Measurements from ENCODE around the gene AFF3.
A peak's percentile ranks its signal among the peaks of the same experiment; 100 is the strongest.

AFF3 gene

GRCh38 chr2:99709229-99709628 is 433.2 kb downstream of the AFF3 start:
- no peak for DNase-seq (ENCODE audit: low spot score)

- no peak for DNase-seq (ENCODE audit: low spot score)
Measured at GRCh38 chr2:99708231-99708630, 434.2 kb downstream of the AFF3 start.

- DNase-seq (ENCODE audit: low spot score) = no peak
Measured at GRCh38 chr2:99707592-99707991, 434.8 kb downstream of the AFF3 start.

- no peak for DNase-seq (ENCODE audit: low spot score)
Measured at GRCh38 chr2:99706735-99707134, 435.7 kb downstream of the AFF3 start.

- no peak for DNase-seq (ENCODE audit: low spot score)
Measured at GRCh38 chr2:99701503-99701902, 440.9 kb downstream of the AFF3 start.

GRCh38 chr2:99700482-99701398 is 441.6 kb downstream of the AFF3 start:
- peak; percentile 10 for DNase-seq (ENCODE audit: low spot score)

- no peak for DNase-seq (ENCODE audit: low spot score)
Measured at GRCh38 chr2:99698896-99699295, 443.5 kb downstream of the AFF3 start.

- no peak for DNase-seq (ENCODE audit: low spot score)
Measured at GRCh38 chr2:99697811-99698568, 444.4 kb downstream of the AFF3 start.

GRCh38 chr2:99695944-99696253 is 446.5 kb downstream of the AFF3 start:
- no peak for DNase-seq (ENCODE audit: low spot score)

GRCh38 chr2:99695130-99695943 is 447.1 kb downstream of the AFF3 start:
- DNase-seq (ENCODE audit: low spot score) = no peak

GRCh38 chr2:99694331-99694730 is 448.1 kb downstream of the AFF3 start:
- DNase-seq (ENCODE audit: low spot score) = no peak

- DNase-seq (ENCODE audit: low spot score) = no peak
Measured at GRCh38 chr2:99692785-99693184, 449.6 kb downstream of the AFF3 start.

GRCh38 chr2:99691926-99692325 is 450.5 kb downstream of the AFF3 start:
- no peak for DNase-seq (ENCODE audit: low spot score)

GRCh38 chr2:99689145-99689742 is 453.1 kb downstream of the AFF3 start:
- DNase-seq (ENCODE audit: low spot score) = no peak

- DNase-seq (ENCODE audit: low spot score) = no peak
Measured at GRCh38 chr2:99688699-99689098, 453.7 kb downstream of the AFF3 start.

GRCh38 chr2:99682275-99683060 is 459.9 kb downstream of the AFF3 start:
- DNase-seq (ENCODE audit: low spot score) = peak; percentile 24

- no peak for DNase-seq (ENCODE audit: low spot score)
Measured at GRCh38 chr2:99680946-99681345, 461.4 kb downstream of the AFF3 start.

GRCh38 chr2:99679518-99679917 is 462.9 kb downstream of the AFF3 start:
- DNase-seq (ENCODE audit: low spot score) = no peak

GRCh38 chr2:99678625-99679024 is 463.8 kb downstream of the AFF3 start:
- no peak for DNase-seq (ENCODE audit: low spot score)

- no peak for DNase-seq (ENCODE audit: low spot score)
Measured at GRCh38 chr2:99677814-99678213, 464.6 kb downstream of the AFF3 start.

- no peak for DNase-seq (ENCODE audit: low spot score)
Measured at GRCh38 chr2:99675130-99675661, 467.2 kb downstream of the AFF3 start.

Data from SK-N-DZ (cell line).